Measurements from ENCODE around the gene S100Z.
A peak's percentile ranks its signal among the peaks of the same experiment; 100 is the strongest.
"Not testable (repeated sequence)": the region's sequence is repeated elsewhere in the genome, so short reads cannot be mapped to it uniquely, and the experiment has no call there.

S100Z gene

GRCh38 chr5:76874088-76874581, 24.3 kb downstream of the S100Z start:
- no peak for DNase-seq (ENCODE audit: low read depth)

- no peak for DNase-seq (ENCODE audit: low read depth)
Observed at GRCh38 chr5:76888733-76889300, 39.0 kb downstream of the S100Z start.

GRCh38 chr5:76893294-76893693, 43.5 kb downstream of the S100Z start:
- no peak for DNase-seq (ENCODE audit: low read depth)

GRCh38 chr5:76896196-76896595, 46.4 kb downstream of the S100Z start:
- no peak for DNase-seq (ENCODE audit: low read depth)

DNA sequence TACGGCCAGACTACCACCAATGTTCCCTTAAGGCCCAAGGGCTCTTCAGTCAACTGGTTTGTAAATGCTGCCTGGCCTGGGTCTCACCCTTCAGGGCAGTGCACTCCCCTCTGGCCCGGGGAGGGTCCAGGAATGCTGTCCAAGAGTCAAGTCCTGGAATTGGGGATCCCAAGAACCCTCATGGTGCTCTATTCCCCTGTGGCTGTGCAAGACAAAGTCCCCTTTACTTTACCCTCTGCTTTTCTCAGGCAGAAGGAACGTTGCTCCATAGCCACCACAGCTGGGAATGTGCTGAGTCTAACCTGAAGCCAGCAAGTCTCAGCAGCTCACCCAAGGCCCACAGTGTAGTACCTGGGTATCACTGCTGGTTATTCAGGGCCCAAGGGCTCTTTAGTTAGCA, 51.7 kb downstream of the S100Z start:
- no peak for DNase-seq (ENCODE audit: low read depth)

DNA sequence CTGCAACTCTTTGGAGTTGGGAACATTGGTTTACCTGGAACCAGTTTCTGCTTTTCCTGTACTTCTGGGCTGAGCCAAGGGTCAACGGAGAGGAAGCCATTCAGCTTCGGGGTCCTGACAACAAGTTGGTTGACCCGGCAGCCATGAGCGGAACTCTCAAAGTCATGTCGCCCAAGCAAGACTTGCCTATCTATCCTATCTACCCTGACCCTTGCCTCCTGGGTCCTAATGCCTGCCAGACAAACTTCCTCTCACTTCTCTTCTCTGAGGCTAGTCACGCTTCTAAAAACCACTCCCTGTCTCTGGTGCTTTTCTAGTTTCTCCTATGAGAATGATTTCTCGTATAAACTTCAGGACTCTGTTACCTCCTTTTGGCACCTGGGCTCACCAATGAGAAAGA, 58.4 kb downstream of the S100Z start:
- no peak for DNase-seq (ENCODE audit: low read depth)

GRCh38 chr5:76910344-76910933, 60.6 kb downstream of the S100Z start:
- DNase-seq (ENCODE audit: low read depth), result not testable (repeated sequence)

GRCh38 chr5:76914671-76915070, 64.9 kb downstream of the S100Z start:
- not testable (repeated sequence) for DNase-seq (ENCODE audit: low read depth)

DNA sequence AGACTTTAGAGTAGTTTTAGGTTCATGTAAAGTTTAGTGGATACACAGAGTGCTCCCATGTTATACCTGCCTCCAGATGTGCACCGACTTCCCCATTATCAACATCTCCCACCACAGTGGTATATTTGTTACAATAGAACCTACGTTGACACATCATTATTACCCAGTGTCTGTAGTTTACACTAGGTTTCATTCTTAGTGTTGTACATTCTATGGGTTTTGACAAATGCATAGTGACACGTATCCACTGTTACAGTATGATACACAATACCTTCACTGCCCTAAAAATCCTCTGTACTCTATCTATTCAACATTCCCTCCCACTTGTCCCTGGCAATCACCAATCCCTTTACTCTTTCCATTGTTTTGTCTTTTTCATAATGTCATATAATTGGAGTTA, 68.7 kb downstream of the S100Z start:
- DNase-seq (ENCODE audit: low read depth), result no peak

GRCh38 chr5:76920491-76920890, 70.7 kb downstream of the S100Z start:
- DNase-seq (ENCODE audit: low read depth), result no peak

- DNase-seq (ENCODE audit: low read depth), result peak; percentile 16
Observed at GRCh38 chr5:76926329-76927105, 76.7 kb downstream of the S100Z start.

- DNase-seq (ENCODE audit: low read depth), result no peak
Observed at GRCh38 chr5:76927961-76928360, 78.1 kb downstream of the S100Z start.

GRCh38 chr5:76930083-76930482, 80.3 kb downstream of the S100Z start:
- no peak for DNase-seq (ENCODE audit: low read depth)

GRCh38 chr5:76938177-76938576, 88.4 kb downstream of the S100Z start:
- no peak for DNase-seq (ENCODE audit: low read depth)

DNA sequence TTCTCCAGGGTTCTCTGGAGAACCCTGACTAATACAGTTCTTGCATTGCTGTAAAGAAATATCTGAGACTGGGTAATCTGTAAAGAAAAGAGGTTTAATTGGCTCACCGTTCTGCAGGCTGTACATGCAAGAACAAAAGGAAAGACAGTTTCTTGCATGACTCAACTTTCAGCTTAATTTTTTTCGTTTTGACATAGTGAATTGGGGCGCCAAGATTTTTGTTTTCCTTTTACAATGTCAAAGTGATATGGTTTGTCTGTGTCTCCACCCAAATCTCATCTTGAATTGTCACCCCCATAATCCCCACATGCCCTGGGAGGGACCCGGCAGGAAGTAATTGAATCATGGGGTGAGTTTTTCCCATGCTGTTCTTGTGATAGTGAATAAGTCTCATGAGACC, 91.2 kb downstream of the S100Z start:
- DNase-seq (ENCODE audit: low read depth), result no peak

DNA sequence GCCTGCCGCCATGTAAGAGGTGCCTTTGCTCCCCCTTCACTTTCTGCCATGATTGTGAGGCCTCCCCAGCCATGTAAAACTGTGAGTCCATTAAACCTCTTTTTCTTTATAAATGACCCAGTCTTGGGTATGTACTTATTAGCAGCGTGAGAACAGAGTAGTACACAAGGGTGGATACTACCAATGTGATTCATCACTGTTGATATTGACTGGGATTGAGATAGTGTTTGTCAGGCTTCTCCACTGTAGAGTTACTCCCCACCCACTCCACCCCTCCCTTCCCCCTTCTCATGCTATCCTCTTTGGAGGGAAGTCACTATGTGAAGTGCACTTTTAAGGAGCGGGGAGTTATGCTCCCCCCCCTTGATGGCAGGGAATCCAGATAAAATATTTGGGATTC, 91.6 kb downstream of the S100Z start:
- DNase-seq (ENCODE audit: low read depth), result no peak

DNA sequence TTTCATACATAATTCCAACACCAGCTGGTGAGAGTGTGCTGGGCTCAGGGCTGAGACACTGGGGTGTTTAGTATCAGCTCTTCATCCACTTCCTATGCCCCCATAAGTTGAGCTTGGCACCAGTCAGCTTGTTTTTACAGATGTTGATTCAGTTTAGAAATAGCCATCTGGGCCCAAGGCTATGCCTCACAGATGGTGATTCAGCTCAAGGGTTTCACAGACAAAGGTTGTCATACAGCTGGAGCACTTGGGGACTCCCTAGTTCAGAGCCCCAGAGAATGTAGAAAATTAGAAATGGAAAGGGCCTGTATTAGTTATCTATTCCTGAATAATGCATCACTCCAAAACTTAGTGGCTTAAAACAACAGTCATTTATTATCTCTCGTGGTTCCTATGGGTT, 92.8 kb downstream of the S100Z start:
- DNase-seq (ENCODE audit: low read depth), result no peak

DNA sequence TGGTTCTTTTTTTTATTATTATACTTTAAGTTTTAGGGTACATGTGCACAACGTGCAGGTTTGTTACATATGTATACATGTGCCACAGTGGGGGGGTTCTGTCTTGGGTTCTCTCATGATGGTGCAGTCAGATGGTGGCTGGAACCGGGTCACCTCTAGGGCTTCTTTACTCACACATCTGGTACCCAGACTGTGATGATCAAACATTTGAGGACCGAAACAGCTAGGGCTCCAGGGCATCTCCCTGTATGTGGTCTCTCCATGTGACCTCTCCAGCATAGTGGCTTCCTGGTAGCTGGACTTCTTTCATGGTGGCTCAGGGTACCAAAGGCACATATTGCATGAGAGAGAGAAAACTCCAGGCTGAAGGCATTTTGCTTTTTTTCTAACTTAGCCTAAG, 93.2 kb downstream of the S100Z start:
- no peak for DNase-seq (ENCODE audit: low read depth)

DNA sequence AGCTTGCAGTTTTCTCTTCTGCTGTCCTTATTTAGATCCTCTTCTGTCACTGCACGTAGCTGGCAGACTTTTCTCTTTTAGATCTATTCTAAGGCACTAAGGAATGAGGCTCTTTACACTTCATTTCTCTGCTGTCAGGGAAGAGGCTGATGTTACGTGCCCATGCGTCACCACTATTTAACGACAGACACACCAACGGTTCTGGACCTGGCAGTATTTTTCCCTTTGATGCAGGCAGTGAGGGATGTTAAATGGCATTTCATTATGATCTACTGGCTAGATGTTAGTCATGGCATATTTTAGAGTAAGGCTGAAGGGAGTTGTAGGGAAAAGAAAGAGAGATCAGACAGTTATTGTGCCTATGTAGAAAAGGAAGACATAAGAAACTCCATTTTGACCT, 94.8 kb downstream of the S100Z start:
- DNase-seq (ENCODE audit: low read depth), result no peak

GRCh38 chr5:76945238-76945637, 95.4 kb downstream of the S100Z start:
- not testable (repeated sequence) for DNase-seq (ENCODE audit: low read depth)

DNA sequence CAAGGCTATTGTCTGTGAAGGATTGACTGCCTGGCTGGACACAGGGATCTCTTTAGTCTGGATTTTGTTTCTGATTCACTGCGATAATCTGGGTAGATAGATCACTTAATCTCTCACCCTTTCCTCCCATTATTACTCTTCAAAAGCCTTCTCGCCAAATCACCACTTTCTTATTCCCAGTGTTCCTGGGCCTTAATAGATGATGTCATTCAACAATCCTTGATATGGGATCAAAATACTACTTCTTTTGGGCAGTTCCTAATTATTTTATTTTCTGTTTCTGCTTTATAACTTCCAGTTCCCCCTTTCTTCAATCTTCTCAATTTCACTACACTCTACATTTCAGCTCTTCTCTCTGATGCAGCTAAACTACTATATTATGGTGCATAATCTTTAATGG, 96.3 kb downstream of the S100Z start:
- DNase-seq (ENCODE audit: low read depth), result no peak

- DNase-seq (ENCODE audit: low read depth), result no peak
Observed at GRCh38 chr5:76947082-76947503, 97.3 kb downstream of the S100Z start.

DNA sequence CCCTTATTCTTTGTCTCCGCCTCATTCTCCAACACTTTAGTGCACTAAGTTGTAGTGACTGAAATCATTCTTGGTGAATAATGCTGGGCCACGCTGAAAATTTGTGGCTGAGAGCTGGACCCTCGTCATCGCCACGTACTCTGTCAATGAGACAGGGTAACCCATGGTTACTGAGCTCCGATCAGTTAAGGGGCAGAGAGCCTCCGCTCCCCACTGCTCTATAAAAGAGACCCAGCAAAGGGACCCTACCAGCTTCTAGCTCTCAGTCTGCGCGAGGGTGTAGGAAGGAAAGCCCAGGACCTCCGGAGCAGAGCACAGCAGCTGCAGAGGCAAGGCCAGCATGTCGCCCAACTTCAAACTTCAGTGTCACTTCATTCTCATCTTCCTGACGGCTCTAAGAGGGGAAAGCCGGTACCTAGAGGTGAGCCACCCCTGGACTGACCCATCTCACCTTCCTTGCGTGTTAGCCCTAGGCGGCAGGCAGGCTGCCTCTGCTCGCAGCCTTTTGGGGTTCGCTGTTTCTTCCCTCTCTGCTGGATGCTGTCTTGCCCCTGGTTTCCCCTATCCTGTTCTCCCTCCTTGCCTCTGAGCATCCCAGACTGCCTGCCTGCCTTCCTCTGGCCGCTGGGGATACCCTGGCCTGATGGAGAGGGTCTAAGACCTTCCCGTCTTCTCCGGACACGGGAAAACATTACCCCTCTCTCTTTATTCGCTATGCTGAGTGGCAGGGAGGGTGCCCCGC, 103.2 kb downstream of the S100Z start, which contains the start of gene CRHBP:
TSS of gene CRHBP (plus strand) at position 251 of the 742 bp plus-strand sequence. CDS start at position 341, 90 bp downstream.
- no peak for DNase-seq (ENCODE audit: low read depth)
